DMS79 treated with DMSO at 0.1 percent for 48 hours (cell line): Measurements from ENCODE around the gene TRIM44.
"Not testable (repeated sequence)": the region's sequence is repeated elsewhere in the genome, so short reads cannot be mapped to it uniquely, and the experiment has no call there.

Experiments
- DNase-seq: peaks from one replicate; lab custom pipeline; 2025; lab: John Stamatoyannopoulos, UW

TRIM44 gene

GRCh38 chr11:35753573-35753972 is 91.0 kb downstream of the TRIM44 start:
- not testable (repeated sequence) for DNase-seq

DNA sequence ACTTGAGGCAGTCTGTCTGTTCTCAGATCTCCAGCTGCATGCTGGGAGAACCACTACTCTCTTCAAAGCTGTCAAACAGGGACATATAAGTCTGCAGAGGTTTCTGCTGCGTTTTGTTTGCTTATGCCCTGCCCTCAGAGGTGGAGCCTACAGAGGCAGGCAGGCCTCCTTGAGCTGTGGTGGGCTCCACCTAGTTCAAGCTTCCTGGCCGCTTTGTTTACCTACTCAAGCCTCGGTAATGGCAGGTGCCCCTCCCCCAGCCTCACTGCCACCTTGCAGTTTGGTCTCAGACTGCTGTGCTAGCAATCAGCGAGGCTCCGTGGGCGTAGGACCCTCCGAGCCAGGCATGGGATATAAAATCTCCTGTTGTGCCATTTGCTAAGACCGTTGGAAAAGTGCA is 97.4 kb downstream of the TRIM44 start:
- DNase-seq = not testable (repeated sequence)

DNA sequence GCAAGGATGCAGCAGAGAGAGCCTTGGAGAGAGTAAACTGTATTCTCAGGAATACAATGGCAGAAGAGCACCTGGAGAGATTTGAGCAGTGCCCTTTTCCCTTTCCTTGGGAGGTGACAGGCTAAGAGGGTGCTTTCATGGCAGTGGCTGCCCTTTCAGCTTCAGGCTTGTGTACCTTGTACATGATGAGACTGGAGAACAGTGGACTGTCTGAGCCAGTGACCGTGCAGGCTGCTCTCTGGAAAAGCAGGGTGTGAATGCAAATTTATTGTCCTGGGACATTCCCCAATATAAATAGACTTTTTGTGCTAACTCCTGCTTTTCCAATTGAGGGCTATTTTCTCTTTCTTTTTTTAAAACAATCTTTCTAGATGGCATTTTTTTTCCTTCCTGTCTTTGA is 99.3 kb downstream of the TRIM44 start:
- DNase-seq = no peak

- no peak for DNase-seq
Observed at GRCh38 chr11:35763301-35763700, 100.7 kb downstream of the TRIM44 start.

- no peak for DNase-seq
Observed at GRCh38 chr11:35763765-35764164, 101.2 kb downstream of the TRIM44 start.

DNA sequence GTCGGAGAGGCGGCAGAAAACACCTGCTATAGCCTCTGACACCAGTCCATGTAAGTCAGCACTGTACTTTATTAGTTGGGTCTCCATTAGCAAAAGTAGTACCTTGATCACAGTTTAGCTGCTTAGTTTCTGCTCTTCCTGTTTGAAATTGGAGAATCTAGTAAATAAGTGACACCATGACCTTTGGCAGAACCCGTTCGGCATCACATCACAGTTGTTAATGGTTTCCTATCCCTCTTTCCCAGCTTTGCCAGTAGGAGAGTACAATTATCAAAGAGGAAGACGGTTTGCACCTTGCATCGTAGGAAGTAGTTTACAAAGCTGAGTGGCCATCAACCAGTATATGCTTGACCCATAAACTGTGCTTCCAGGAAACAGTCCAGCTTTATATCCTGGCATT is 101.8 kb downstream of the TRIM44 start:
- no peak for DNase-seq

DNA sequence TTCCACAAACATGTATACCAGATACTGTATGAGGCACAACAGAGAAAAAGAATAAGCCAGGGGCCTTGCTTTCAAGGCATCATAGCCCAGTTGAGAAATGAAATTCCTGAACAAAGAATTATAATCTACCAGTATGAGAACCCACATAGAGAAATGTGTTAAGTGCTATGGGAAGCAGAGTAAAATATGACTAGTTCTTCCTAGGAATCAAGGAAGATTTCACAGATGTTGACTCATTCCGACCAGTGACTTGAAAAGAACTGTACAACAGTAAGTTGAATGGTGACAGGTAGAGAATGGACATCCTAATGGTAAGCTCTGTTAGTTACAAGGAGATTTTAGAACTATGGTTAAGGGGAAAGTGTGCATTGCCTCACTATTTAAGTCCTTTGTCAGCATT is 102.6 kb downstream of the TRIM44 start:
- DNase-seq = no peak

DNA sequence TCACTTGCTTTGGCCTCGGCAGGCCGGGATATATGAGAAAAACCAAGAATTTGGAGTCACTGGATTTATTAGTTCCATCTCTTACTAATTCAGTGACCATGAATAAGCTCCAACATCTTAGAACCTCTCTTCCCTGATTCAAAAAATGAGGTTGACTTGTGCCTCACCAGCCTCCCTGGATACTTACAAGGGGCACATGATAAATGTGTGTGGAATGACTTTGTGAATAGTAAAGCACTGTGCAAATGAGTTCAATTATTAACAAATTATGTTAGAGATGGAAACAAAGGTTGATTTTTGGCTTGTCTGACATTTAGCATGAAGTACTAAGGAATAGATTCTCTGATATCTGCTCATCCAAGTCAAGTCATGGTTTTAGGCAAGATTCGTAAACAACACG is 104.1 kb downstream of the TRIM44 start:
- no peak for DNase-seq

DNA sequence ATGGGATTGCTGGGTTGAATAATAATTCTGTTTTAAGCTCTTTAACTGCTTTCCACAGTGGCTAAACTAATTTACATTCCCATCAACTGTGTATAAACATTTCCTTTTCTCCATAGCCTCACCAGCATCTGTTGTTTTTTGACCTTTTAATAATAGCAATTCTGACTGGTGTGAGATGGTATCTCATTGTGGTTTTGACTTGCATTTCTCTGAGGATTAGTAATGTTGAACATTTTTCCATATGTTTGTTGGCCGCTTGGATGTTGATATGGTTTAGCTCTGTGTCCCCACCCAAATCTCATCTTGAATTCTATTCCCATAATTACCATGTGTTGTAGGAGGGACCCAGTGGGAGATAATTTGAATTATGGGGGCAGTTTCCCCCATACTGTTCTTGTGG is 107.8 kb downstream of the TRIM44 start:
- DNase-seq = not testable (repeated sequence)

DNA sequence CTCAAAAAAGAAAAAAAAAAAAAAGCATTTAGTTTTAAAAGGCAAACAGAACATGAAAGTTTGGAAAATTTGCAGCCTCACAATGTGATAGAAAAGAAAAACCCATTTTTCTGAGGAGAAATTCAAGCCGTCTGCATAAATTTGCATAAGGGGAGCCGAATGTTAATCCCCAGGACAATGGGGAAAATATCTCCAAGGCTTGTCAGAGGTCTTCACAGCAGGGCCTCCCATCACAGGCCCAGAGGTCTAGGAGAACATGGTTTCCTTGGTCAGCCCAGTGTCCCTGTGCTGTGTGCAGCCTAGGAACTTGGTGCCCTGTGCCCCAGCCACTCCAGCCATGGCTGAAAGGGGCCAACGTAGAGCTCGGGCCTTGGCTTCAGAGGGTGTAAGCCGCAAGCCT is 109.1 kb downstream of the TRIM44 start:
- DNase-seq = no peak

- not testable (repeated sequence) for DNase-seq
Observed at GRCh38 chr11:35777241-35777640, 114.7 kb downstream of the TRIM44 start.

GRCh38 chr11:35778943-35779342 is 116.4 kb downstream of the TRIM44 start:
- DNase-seq = not testable (repeated sequence)

- DNase-seq = no peak
Observed at GRCh38 chr11:35779409-35779808, 116.8 kb downstream of the TRIM44 start.

DNA sequence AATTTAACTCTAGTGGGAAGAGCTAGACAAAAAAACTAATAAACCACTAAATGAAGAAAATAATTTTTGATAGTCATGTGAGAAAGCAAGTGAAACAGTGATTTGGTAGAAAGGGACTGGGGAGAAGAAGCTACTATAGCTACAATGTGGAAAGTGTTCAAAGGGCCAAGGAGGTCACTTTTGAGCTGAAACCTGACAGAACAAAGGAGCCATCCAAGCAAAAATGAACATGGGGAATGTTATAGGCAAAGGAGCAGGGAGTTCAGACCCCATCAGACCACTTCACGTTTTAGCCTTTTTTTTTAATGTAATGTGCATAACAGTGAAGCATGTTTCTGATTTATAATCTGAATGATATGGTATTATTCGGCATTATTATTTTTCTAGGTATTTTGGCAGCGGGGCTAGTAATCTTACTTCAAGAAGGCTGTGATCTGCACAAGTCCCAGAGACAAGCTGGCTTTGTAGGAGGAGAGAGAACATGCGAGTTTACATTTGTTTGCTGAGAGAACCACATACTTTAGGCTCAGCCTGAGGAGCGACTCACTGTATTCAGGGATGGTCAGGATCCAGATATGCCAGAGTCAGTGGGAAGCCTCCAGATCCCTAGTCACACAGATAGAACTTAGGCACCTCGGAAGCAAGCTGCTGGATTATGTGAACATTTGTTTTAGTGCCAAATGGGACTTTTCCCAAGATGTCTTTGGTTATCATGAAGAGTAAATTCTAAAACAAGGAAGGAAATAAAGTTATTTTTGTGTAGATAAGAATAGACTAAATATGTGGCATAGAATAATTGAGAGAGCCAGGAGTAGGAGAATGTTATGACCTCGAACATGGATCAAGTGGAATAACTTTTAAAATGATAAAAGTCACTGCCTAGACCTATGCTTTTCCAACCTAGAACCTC is 118.6 kb downstream of the TRIM44 start:
- no peak for DNase-seq

DNA sequence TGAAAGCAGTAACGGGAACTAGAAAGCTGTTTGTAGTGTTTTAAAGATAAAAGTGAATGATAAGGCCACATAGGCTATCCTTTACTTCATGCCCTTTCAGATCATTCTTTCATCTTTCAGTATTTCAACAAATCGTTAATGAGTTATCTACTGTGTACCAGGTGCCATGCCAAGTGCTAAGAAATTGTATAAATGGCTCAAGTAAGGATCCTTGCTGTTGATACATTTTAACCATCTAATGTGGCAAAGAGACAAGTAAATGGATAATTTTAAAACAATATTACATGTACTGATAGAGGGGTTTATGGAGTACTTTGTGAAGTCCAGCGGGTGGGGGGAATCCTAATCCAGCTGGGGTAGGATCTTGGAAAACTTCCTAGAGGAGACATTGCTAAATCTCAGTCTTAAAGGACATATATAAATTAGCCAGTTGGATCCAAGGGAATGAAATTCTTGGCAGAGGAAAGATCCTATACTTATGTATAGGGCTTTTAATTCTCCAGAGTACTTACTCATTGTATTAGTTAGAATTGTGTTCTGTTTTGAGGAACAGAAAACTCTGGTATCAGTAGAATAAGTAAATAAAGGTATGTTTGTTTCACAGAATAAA is 119.4 kb downstream of the TRIM44 start:
- DNase-seq = no peak

GRCh38 chr11:35783809-35784208 is 121.2 kb downstream of the TRIM44 start:
- no peak for DNase-seq

DNA sequence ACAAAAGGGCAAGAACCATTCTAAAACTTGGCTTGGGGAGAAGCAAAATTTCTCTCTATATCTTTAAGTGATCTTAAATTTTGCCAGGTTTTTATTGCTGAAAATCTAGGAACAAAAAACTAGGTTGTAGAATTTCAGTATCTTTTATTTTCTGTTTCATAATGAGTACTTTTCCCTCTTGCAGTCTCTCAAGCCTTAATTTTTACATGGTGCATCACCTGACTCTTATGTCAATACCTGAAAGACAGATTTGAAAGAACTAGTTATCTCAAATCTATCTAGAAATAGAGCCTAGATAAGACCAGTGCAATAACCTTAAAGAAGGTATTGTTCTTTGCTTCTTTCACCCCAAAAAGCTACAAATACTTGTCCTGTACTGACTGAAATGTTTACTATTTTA is 122.1 kb downstream of the TRIM44 start:
- no peak for DNase-seq

DNA sequence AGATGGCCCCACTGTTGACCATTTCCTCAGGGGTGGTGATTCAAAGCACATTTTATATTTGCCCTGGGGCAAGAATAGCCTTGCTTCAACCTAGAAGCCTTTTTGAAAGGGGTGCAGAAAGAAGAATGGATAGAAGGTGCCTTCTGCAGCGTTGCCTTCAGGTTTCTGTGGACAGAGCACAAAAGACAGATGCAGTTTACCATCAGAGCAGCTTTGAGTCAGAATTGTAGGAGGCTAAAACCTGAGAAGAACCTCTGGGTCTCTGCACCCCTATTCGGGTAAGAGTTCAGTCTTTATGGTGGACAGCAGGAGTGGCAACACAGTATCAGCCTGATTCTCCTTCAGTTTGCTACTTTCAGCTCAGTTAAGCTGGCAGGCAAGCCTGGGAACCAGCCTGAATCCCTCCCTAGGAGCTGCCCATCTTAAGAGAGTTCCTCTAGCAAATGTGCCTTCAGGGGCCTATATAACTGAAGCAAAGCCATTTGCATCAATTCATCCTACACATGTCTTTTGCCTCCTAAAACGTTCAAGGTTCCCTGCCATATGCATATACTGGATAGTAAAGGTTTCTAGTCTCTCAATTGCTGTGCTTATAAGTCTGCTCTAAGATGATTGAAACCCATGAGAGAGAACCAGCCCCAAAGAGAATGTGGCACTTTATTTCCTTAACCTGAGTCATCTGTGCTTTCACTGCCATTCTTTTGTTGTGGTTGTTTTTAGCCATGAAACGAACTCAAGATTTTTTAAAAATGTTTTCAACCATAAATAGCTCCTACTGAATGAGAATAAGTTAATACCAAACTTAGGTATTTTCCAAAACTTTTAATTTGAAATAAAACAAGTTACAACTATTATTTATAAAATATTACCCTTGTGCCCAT is 123.0 kb downstream of the TRIM44 start:
- DNase-seq = no peak

DNA sequence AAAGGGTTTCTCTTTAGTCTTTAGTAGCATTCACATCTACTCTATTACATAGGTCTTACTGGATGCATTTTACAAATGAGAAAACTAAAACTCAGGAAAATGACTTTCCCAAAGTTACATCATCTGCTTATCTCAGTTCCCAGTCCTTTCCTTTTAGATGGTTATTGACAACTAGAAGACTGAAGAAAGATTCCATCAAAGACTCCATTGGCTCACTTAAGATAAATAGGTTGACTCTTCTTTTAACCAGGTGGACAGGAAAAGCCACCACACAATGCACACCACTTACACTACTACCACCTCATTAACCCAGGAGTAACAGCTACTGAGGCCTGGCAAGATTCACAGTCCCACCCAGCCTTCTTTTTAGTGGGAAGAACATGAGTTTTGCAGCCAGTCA is 123.6 kb downstream of the TRIM44 start:
- no peak for DNase-seq

GRCh38 chr11:35787013-35787504 is 124.5 kb downstream of the TRIM44 start:
- DNase-seq = peak; percentile 36

DNA sequence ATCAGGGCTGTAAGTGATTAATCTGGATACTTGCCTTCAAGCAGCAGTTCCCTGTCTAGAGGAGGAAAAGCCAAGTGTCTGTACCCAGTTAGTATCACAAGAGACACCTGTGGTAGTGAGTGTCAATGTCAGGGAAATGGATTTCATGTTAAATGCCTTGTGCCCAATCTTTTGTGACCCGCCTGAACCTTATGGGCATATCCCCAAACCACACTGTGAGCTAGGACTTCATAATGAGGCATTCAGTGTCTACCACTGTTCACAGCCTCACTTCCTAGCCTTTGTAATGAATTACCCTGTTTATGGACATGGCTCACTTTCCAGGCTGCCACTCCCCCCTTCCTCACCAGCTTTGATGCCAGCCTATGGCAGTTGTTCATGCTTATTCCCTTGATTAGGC is 125.1 kb downstream of the TRIM44 start:
- DNase-seq = no peak
